ENCODE data around the gene NR2F1-AS1.
"Not testable (repeated sequence)": the region's sequence is repeated elsewhere in the genome, so short reads cannot be mapped to it uniquely, and the experiment has no call there.

NR2F1-AS1 gene

GRCh38 chr5:93476251-93476742, 104.7 kb downstream of the NR2F1-AS1 start:
- Histone ChIP-seq H3K27me3 (replicated peaks; ENCODE audit: insufficient read depth, low read length) (no peaks in the 10 kb centered on the region), H3K4me1 (ENCODE audit: low read length) (no peaks in the 10 kb centered on the region), H4K20me1 (ENCODE audit: insufficient read depth, low read length) (no peaks in the 10 kb centered on the region), H2AFZ (ENCODE audit: low read length) (no peak overlapping the region), H3K36me3 (replicated peaks; ENCODE audit: insufficient read depth, low read length) (no peaks in the 10 kb centered on the region), H3F3A (ENCODE audit: insufficient read depth, low read length) (no peaks in the 10 kb centered on the region), H3K9me2 (replicated peaks; ENCODE audit: insufficient read depth, low read length) (no peaks in the 10 kb centered on the region), H3K9ac (ENCODE audit: low read length) (no peak overlapping the region), H3K9me3 (replicated peaks; ENCODE audit: insufficient read depth, low read length) (no peaks in the 10 kb centered on the region), H3K4me3 (ENCODE audit: low read length) (no peak overlapping the region), H3K4me2 (ENCODE audit: low read depth, low read length) (no peak overlapping the region), H3K27ac (ENCODE audit: low read length) (no peak overlapping the region), H3K79me2 (ENCODE audit: low read length) (no peaks in the 10 kb centered on the region)
- TF ChIP-seq EZH2phosphoT487 (IDR thresholded peaks at IDR 0.05; ENCODE audit: low read length): no peak
- no peak for DNase-seq

GRCh38 chr5:93462916-93463315, 118.1 kb downstream of the NR2F1-AS1 start:
- Histone ChIP-seq H3K36me3 (replicated peaks; ENCODE audit: insufficient read depth, low read length) (no peaks in the 10 kb centered on the region), H3K9me3 (replicated peaks; ENCODE audit: insufficient read depth, low read length) (no peaks in the 10 kb centered on the region), H3K4me2 (ENCODE audit: low read depth, low read length) (no peak overlapping the region), H3K79me2 (ENCODE audit: low read length) (no peaks in the 10 kb centered on the region), H3K4me1 (ENCODE audit: low read length) (no peaks in the 10 kb centered on the region), H4K20me1 (ENCODE audit: insufficient read depth, low read length) (no peaks in the 10 kb centered on the region), H3F3A (ENCODE audit: insufficient read depth, low read length) (no peaks in the 10 kb centered on the region), H3K27me3 (replicated peaks; ENCODE audit: insufficient read depth, low read length) (no peaks in the 10 kb centered on the region), H3K9me2 (replicated peaks; ENCODE audit: insufficient read depth, low read length) (no peaks in the 10 kb centered on the region), H3K4me3 (ENCODE audit: low read length) (no peak overlapping the region), H3K9ac (ENCODE audit: low read length) (no peak overlapping the region), H2AFZ (ENCODE audit: low read length) (no peak overlapping the region), H3K27ac (ENCODE audit: low read length) (no peak overlapping the region)
- DNase-seq: no peak
- TF ChIP-seq EZH2phosphoT487 (IDR thresholded peaks at IDR 0.05; ENCODE audit: low read length) (no peak), CTCF (IDR thresholded peaks at IDR 0.05; ENCODE audit: low read length) (no peak), EZH2 (optimal IDR thresholded peaks at IDR 0.05; ENCODE audit: low read depth, low read length) (no peak)

DNA sequence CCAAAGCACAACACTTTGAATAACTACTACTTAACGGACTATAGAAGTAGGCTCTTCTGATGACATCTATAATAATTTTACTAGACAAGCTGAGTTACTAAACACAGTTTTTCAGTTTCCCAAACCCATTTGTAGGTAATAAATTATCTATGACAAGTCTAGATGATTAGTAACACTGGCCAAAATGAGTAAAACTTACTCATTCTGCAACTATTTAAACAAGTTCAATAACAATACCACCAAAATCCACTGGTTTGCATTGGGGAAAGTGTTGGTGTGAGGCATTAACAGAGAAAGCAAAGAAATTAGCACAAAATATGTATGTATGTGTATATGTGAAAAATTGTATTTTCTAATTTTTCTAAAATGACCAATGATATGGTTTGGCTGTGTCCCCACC, 119.3 kb downstream of the NR2F1-AS1 start:
- Histone ChIP-seq H3K36me3 (replicated peaks; ENCODE audit: insufficient read depth, low read length) (no peaks in the 10 kb centered on the region), H3K27ac (ENCODE audit: low read length) (no peak overlapping the region), H3K27me3 (replicated peaks; ENCODE audit: insufficient read depth, low read length) (no peaks in the 10 kb centered on the region), H3F3A (ENCODE audit: insufficient read depth, low read length) (no peaks in the 10 kb centered on the region), H3K4me3 (ENCODE audit: low read length) (no peak overlapping the region), H3K4me1 (ENCODE audit: low read length) (no peaks in the 10 kb centered on the region), H3K79me2 (ENCODE audit: low read length) (no peaks in the 10 kb centered on the region), H3K9me2 (replicated peaks; ENCODE audit: insufficient read depth, low read length) (no peaks in the 10 kb centered on the region), H3K9me3 (replicated peaks; ENCODE audit: insufficient read depth, low read length) (no peaks in the 10 kb centered on the region), H3K4me2 (ENCODE audit: low read depth, low read length) (no peak overlapping the region), H2AFZ (ENCODE audit: low read length) (no peak overlapping the region), H4K20me1 (ENCODE audit: insufficient read depth, low read length) (no peaks in the 10 kb centered on the region), H3K9ac (ENCODE audit: low read length) (no peak overlapping the region)
- DNase-seq: no peak
- no peak for TF ChIP-seq CTCF (IDR thresholded peaks at IDR 0.05; ENCODE audit: low read length)
- TF ChIP-seq EZH2phosphoT487 (IDR thresholded peaks at IDR 0.05; ENCODE audit: low read length): no peak
- TF ChIP-seq EZH2 (optimal IDR thresholded peaks at IDR 0.05; ENCODE audit: low read depth, low read length): no peak

DNA sequence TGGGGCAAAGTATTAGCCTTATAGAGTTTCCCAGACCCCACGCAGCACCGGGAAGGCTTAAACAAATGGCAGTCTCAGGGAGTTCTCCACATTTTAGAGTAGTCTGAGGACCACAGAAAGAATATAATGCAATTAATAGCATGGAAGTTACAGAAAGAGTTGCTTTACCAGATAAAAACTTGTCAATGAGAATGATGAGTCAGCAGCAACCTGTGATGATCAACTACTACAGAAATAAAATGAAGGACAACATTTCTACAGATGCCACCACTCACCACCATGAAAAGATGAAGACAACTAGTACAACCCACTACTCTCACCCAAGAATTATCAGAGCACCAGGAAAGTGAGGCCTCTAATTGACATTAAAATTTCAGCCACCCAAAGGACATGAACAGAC, 120.7 kb downstream of the NR2F1-AS1 start:
- Histone ChIP-seq H3K9ac (ENCODE audit: low read length) (no peak overlapping the region), H3K4me3 (ENCODE audit: low read length) (no peak overlapping the region), H3F3A (ENCODE audit: insufficient read depth, low read length) (no peaks in the 10 kb centered on the region), H4K20me1 (ENCODE audit: insufficient read depth, low read length) (no peaks in the 10 kb centered on the region), H3K27me3 (replicated peaks; ENCODE audit: insufficient read depth, low read length) (no peaks in the 10 kb centered on the region), H3K27ac (ENCODE audit: low read length) (no peak overlapping the region), H3K79me2 (ENCODE audit: low read length) (no peaks in the 10 kb centered on the region), H2AFZ (ENCODE audit: low read length) (no peak overlapping the region), H3K36me3 (replicated peaks; ENCODE audit: insufficient read depth, low read length) (no peaks in the 10 kb centered on the region), H3K4me1 (ENCODE audit: low read length) (no peaks in the 10 kb centered on the region), H3K9me3 (replicated peaks; ENCODE audit: insufficient read depth, low read length) (no peaks in the 10 kb centered on the region), H3K9me2 (replicated peaks; ENCODE audit: insufficient read depth, low read length) (no peaks in the 10 kb centered on the region), H3K4me2 (ENCODE audit: low read depth, low read length) (no peak overlapping the region)
- DNase-seq: no peak
- TF ChIP-seq CTCF (IDR thresholded peaks at IDR 0.05; ENCODE audit: low read length) (no peak), EZH2phosphoT487 (IDR thresholded peaks at IDR 0.05; ENCODE audit: low read length) (no peak), EZH2 (optimal IDR thresholded peaks at IDR 0.05; ENCODE audit: low read depth, low read length) (no peak)

DNA sequence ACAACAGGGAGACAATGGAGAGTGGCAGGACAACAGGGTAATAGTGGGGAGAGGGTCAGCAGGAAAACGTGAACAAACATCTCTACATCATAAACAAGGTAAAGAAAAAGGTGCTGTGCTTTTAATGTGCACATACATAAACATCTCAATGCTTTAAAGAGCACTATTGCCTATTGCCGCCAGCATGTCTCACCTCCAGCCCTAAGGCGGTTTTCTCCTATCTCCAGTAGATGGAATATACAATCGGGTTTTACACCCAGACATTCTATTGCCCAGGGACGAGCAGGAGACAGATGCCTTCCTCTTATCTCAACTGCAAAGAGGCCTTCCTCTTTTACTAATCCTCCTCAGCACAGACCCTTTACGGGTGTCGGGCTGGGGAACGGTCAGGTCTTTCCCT, 124.2 kb downstream of the NR2F1-AS1 start:
- not testable (repeated sequence) for H3K4me3 ChIP-seq (ENCODE audit: low read length); H3K4me1 ChIP-seq (ENCODE audit: low read length); H3K27me3 ChIP-seq (replicated peaks; ENCODE audit: insufficient read depth, low read length); H3K27ac ChIP-seq (ENCODE audit: low read length); H3K36me3 ChIP-seq (replicated peaks; ENCODE audit: insufficient read depth, low read length); H3K4me2 ChIP-seq (ENCODE audit: low read depth, low read length); H3F3A ChIP-seq (ENCODE audit: insufficient read depth, low read length); DNase-seq; H4K20me1 ChIP-seq (ENCODE audit: insufficient read depth, low read length); H3K9me2 ChIP-seq (replicated peaks; ENCODE audit: insufficient read depth, low read length); H2AFZ ChIP-seq (ENCODE audit: low read length); H3K9me3 ChIP-seq (replicated peaks; ENCODE audit: insufficient read depth, low read length); H3K79me2 ChIP-seq (ENCODE audit: low read length); H3K9ac ChIP-seq (ENCODE audit: low read length)

Measured in MM.1S (cell line).